GM19025 (cell line): ENCODE measurements around the gene RAC3.
A peak's percentile ranks its signal among the peaks of the same experiment; 100 is the strongest.

Source experiments
- ATAC-seq: cut with Tn5 transposase; IDR thresholded peaks from one replicate; pipeline ENCODE4 v1.9.1; 2021; ENCODE audit warnings: mild to moderate bottlenecking, low read depth, moderate library complexity; ENCODE audit not compliant: unreplicated experiment

RAC3 gene

GRCh38 chr17:82022310-82022980 is 9.0 kb upstream of the RAC3 start, which contains the start of gene CENPX:
CENPX (minus strand) TSS chr17:82022878; CDS start chr17:82022861, 17 bp downstream.
- no peak for ATAC-seq

DNA sequence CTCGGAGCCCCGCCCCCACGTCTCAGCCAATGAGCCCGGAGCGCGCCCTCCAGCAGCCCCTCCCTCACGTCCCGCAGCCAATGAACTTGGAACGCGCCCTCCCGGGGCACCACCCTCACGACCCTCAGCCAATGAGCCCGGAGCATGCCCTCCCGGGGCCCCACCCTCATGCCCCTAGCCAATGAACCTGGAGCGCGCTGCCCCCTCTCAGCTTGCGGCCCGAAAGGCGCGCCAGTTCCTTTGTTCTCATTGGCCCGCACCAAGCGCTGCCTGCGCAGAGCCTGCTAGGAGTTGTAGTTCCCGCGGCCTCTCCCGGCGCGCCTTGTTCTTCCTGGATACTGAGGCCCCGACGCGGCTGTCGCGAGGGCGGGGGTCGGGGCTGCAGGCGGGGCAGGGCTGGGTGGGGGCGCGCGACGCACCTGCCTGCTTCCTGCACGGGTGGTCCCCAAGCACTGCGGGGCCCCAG is 8.5 kb upstream of the RAC3 start, which contains the start of gene LRRC45:
Gene LRRC45, plus strand, starts transcription at position 325 of the 466 bp plus-strand sequence. CDS start 339 bp downstream, outside the sequence.
- peak; percentile 89 for ATAC-seq

- peak; percentile 6 for ATAC-seq
Measured at GRCh38 chr17:82023447-82024241, 7.8 kb upstream of the RAC3 start.

GRCh38 chr17:82024859-82025258 is 6.6 kb upstream of the RAC3 start:
- ATAC-seq: no peak

GRCh38 chr17:82025401-82026107 is 5.9 kb upstream of the RAC3 start:
- no peak for ATAC-seq

GRCh38 chr17:82028246-82028645 is 3.2 kb upstream of the RAC3 start:
- ATAC-seq: no peak

GRCh38 chr17:82028966-82029365 is 2.5 kb upstream of the RAC3 start:
- ATAC-seq: no peak

- no peak for ATAC-seq
Measured at GRCh38 chr17:82029391-82029790, 2.1 kb upstream of the RAC3 start.

DNA sequence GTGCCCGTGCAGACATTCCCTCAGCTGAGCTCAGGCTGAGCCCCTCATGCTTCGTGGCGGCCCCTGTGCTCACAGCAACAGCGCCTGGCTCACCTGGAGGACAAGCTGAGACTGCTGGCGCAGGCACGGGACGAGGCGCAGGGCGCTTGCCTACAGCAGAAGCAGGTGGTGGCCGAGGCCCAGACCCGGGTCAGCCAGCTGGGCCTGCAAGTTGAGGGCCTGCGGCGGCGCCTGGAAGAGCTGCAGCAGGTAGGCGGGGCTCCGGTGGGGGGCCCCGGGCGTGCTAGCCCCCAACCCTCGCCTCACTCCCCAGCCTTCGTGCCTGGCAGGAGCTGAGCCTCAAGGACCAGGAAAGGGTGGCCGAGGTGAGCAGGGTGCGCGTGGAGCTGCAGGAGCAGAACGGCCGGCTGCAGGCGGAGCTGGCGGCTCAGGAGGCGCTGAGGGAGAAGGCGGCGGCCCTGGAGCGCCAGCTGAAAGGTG is 1.4 kb upstream of the RAC3 start:
- ATAC-seq: no peak

DNA sequence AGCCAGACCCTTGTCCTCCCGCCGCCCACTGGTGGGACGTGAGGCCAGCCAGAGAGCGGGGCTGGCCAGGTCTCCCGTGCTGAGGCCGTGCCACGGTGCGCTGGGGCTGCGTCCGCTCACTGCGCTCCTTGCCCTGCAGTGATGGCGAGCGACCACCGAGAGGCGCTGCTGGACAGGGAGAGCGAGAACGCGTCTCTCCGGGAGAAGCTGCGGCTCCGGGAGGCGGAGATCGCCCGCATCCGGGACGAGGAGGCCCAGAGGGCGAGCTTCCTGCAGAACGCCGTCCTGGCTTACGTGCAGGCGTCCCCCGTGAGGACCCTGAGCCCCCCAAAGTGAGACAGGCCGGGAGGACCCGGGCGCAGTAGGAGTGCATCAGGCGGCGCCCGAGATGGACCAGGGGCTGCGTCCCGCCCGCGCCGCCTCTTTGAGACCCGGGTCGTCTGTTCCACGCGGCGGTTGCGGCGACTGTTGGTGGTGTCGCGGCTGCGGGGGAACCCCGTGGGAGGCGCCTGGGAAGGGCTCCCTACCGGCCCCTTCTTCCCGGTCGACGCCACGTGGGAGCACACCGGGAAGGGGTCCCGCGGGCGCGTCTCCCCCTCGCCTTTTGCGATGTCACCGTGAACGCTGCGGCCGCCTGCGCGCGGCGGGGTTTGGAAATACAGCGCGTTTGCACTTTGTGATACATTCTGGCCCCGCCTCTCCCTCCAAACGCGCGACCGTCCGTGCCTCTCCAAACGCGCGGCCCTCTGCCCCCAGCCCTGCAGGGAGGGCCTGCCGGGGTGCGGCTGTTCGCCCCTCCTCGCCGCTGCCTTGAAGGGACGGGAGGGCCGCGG is 792 bp upstream of the RAC3 start:
- no peak for ATAC-seq

DNA sequence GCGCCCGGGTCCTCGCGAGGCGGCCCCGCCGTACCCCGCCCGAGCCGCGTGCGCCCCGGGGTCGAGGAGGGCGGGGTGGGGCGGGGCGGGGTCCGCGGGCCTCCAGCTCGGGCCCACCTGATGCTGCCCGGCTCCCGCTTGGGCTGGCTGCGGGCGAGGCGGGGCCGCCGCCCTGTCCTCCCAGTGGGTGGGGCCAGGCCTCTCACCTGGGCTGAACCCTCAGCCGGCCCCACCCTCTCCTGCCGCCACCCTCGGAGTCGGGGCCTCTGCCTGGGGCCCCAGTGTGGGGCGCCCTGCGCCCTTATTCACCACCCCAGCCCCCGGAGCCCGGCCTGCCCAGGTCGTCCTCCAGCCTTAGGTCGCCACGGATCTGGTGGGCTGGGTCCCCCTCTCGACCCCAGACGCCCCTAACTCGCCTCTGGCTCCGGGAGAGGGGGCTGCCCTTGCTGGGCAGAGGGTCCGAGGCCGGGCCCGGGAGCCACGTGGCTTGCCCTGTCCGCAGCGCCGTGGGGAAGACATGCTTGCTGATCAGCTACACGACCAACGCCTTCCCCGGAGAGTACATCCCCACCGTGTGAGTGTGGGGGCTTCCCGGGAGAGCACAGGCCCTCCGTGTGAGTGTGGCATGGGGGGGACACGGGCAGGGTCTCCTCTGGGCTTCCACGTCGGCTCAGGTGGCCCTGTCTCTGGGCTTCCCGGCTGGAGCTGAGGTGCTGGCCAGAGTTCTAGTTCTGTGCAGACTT is 578 bp downstream of the RAC3 start:
- ATAC-seq: no peak

- no peak for ATAC-seq
Measured at GRCh38 chr17:82033359-82034085, 2.0 kb downstream of the RAC3 start.

DNA sequence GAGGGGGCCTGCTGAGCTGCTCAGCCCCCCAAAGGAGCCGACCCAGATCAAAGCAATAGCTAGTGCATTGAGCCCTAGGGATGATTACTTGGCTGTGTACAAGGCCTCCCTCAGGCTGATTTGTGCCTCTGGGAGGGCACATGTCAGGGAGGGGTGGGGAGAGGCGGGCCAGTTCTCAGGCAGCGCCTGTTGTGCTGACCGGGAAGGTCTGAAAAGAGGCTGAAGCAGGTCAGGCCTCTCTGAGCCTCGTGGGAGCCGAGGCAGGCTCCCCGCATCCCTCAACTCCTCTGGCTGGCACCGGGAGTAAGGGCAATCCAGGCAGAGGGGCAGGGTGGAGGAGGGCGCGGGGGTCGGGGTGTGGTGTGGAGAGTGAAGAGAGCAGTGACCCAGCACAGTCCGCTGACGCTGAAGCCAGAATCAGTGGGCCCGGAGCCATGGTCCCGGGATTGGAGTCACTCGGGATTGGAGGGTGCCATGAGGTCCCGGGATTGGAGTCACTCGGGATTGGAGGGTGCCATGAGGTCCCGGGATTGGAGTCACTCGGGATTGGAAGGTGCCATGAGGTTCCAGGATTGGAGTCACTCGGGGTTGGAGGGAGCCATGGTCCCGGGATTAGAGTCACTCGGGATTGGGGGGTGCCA is 3.0 kb downstream of the RAC3 start:
- no peak for ATAC-seq

DNA sequence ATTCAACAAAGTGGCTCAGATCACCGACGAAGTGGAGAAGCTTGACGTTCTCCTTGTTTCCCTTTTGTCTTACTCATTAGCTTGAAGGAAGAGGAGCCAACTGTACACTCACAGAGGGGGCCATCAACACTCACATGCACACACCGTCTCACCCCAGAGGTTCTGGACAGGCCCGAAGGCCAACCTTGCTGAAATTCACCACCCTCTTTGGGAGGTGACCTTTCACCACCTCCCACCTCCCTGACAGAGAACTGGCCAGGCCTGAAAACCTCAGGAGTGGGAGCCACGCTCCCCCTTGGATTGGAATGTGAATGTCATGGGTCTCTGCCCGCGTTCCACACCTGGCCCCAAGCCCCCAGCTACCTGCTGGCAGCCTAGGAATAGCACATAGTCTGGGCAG is 4.0 kb downstream of the RAC3 start:
- ATAC-seq: no peak

DNA sequence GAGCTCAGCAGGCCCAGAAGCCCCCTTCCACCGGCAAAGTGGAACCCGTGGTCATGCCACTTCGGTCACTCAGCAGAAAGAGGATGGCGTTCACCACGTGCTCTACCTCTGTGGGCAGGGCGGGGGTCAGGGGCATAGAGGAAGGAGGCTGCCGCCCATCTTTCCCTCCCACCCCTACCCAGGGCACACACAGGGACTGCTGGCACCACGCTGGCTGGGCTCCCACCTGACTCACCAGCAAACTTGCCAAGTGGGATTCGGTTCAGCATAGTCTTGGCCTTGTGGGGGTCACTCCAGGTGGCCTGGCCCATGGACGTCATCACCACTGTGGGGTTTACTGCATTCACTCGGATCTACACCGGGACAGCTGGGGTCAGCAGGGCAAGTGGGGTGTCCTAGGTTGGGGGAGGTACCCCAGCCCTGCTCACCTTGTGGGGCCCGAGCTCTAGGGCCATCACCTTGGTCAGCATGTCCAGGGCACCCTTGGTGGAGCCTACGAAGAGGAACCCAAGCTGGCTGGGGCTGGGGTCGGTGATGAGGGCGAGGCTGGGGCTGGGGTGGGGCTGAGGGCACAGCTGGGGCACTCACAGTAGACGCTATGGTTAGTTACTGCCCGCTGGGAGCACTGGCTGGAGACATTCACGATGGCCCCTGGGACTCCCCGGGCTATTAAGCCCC is 4.6 kb downstream of the RAC3 start:
- no peak for ATAC-seq

DNA sequence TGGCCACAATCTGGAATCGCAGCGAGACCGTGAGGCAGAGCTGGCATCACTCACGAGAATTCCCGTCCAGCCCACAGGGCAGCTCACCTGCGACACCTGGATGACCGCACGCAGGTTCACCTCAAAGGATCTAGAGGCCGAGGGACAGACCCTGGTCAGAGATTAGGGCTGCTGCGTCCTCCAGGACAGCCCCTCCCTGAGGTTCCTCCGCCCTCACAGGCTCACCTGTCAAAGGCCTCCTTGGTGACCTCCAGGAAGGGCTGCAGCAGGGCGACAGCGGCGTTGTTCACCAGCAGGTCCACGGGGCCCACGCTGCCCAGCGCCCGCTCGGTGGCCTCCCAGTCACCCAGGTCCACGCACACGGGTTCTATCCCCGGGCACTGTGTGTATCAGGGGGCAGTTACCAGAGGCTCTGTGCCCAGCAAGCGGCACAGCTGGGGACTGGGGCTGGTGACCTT is 5.2 kb downstream of the RAC3 start:
- no peak for ATAC-seq

DNA sequence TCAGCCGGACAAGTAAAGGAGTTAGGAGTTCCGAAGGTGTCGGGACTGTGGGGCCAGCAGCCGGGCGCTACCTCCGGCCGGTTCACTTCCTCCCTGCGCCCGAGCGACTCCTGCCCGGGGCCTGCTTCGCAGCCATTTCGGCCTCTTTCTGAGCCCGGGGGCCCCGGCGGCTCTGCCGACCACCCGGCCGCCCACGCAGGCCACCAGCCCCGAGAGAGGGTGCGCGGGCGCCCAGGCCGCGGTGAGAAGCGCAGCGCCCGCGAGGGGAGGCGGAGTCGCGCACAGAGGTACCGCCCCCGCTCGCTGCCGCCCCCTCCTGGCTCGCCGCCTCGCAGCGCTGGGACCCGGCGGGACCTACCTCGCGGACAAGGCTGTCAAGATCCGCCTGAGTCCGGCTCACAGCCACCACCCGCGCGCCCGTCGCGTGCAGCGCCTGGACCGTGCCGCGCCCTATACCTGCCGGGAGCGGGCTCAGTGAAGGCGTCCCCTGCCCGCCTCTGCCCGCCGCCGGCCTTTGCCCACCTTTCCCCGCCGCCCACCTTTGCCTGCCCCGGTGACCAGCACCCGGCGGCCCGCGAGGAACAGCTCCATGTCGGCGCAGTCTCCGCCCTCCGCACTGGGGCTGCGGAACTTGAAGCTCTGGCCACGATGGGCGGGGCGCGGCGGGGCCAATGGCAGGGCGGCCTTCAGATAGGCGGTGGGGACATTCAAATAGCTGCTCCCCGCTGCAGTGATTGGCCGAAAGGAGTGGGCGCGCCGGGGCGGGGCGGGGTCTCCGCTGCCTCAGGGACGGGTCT is 5.8 kb downstream of the RAC3 start, which contains the start of gene DCXR:
Gene DCXR, minus strand, starts transcription at position 606 of the 797 bp plus-strand sequence. Its CDS starts 15 bp downstream, at position 591.
- ATAC-seq: peak; percentile 85
